NOMO-1 treated with DMSO at 0.1 percent for 48 hours (cell line): ENCODE measurements around the gene SMYD3.

ENCODE experiments used
- DNase-seq: peaks from one replicate; lab custom pipeline; 2025; ENCODE audit not compliant: unreplicated experiment; lab: John Stamatoyannopoulos, UW

SMYD3 gene

GRCh38 chr1:245888809-245889208 is 618.3 kb downstream of the SMYD3 start:
- no peak for DNase-seq

GRCh38 chr1:245887829-245888228 is 619.2 kb downstream of the SMYD3 start:
- DNase-seq, result no peak

GRCh38 chr1:245881767-245882391 is 625.2 kb downstream of the SMYD3 start:
- no peak for DNase-seq

- no peak for DNase-seq
These were observed 626.2 kb downstream of the SMYD3 start for GRCh38 chr1:245880754-245881403.

GRCh38 chr1:245879091-245879490 is 628.0 kb downstream of the SMYD3 start:
- no peak for DNase-seq

- no peak for DNase-seq
These were observed 628.5 kb downstream of the SMYD3 start for GRCh38 chr1:245878585-245878984.

- no peak for DNase-seq
These were observed 629.1 kb downstream of the SMYD3 start for GRCh38 chr1:245877976-245878375.

- no peak for DNase-seq
These were observed 630.5 kb downstream of the SMYD3 start for GRCh38 chr1:245876586-245876985.

GRCh38 chr1:245875581-245876261 is 631.4 kb downstream of the SMYD3 start:
- no peak for DNase-seq

- DNase-seq, result no peak
These were observed 632.0 kb downstream of the SMYD3 start for GRCh38 chr1:245874942-245875580.

GRCh38 chr1:245873883-245874671 is 633.0 kb downstream of the SMYD3 start:
- DNase-seq, result no peak

GRCh38 chr1:245873068-245873467 is 634.0 kb downstream of the SMYD3 start:
- no peak for DNase-seq

- DNase-seq, result no peak
These were observed 634.6 kb downstream of the SMYD3 start for GRCh38 chr1:245872475-245872874.

GRCh38 chr1:245871915-245872314 is 635.2 kb downstream of the SMYD3 start:
- DNase-seq, result no peak

- DNase-seq, result no peak
These were observed 635.9 kb downstream of the SMYD3 start for GRCh38 chr1:245871191-245871590.

- no peak for DNase-seq
These were observed 636.4 kb downstream of the SMYD3 start for GRCh38 chr1:245870698-245871097.

GRCh38 chr1:245869847-245870246 is 637.2 kb downstream of the SMYD3 start:
- DNase-seq, result no peak

- no peak for DNase-seq
These were observed 639.3 kb downstream of the SMYD3 start for GRCh38 chr1:245867738-245868137.

- no peak for DNase-seq
These were observed 642.2 kb downstream of the SMYD3 start for GRCh38 chr1:245864872-245865271.

- no peak for DNase-seq
These were observed 643.4 kb downstream of the SMYD3 start for GRCh38 chr1:245863566-245864184.
